ENCODE data around the gene VTI1B.
"Not testable (repeated sequence)": the region's sequence is repeated elsewhere in the genome, so short reads cannot be mapped to it uniquely, and the experiment has no call there.

Gene VTI1B

DNA sequence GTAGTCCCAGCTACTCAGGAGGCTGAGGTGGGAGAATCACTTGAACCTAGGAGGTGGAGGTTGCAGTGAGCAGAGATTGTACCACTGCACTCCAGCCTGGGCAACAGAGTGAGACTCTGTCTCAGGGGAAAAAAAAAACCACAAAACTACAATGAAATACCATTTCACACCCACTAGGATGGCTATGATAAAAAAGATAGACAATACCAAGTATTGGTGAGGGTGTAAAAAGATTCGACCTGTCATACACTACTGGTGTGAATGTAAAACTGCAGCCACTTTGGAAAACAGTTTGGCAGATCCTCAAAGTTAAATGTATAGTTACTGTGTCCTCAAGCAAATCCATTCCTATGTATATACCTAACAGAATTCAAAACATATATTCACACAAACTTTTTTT is 48.3 kb downstream of the VTI1B start:
- DNase-seq = not testable (repeated sequence)

DNA sequence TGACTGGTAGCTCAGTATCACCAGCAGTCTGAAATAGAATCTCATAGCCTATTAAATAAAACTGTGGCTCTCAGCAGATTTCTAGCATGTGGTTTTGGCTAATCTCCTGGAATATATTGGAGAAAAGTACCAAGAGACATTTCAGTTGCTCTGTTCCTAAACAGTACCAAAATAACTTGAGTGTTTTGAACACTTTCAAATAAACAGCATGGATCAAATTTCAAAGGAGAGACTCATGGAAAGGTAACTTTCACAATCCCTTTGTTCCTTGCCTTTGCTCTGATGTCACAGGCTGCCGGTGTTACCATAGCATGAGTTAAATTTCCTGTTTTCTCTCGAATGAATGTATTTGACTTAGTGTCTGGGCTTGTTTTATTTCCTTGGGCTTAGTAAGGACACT is 51.3 kb downstream of the VTI1B start:
- DNase-seq = no peak

DNA sequence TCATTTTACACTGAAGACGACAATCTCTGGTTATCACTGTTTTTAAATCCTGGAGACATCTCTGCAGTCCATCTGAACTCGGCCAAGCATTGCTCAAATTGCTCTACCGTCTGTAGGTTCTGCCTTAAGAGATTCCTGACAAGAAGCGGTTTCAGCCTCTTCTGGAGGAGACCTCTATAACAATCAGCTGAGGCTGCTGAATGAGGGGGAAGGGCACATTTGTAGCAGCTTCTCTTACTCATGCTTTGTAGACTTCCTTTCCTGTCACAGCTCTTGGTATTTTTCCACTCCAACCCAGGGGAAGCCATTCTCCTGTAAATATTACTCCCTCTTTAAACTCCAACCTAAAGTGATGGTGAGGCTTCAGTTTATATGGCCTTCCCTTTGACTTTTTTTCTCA is 51.8 kb downstream of the VTI1B start:
- peak; percentile 26 for DNase-seq

DNA sequence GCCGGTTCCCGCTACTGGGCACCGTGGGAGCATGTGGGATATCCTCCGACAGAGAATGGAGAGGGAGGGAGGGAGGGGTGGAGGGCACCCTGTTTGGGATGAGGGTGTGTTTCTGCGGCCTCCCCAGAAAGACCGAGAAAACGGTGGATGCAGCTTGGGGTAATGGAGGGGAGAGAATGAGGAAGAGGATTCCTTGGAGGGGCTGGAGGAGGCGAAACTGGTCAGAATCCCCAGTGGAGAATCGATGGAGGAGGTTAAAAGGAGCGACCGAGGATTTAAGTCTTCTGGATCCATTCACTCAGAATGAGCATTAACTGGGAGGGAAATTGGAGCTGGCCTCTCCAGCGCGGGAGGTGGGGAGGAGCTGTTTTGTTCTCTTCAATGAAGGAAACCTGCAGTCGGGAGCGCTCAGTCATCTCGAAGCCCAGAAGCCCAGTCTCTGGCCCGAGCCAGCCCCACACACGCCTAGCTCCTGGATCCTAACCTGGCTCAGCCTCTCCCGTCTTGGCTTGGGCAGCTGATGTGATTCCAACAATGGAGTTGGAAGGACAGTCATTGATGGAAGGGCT is 54.1 kb downstream of the VTI1B start:
- DNase-seq = no peak

DNA sequence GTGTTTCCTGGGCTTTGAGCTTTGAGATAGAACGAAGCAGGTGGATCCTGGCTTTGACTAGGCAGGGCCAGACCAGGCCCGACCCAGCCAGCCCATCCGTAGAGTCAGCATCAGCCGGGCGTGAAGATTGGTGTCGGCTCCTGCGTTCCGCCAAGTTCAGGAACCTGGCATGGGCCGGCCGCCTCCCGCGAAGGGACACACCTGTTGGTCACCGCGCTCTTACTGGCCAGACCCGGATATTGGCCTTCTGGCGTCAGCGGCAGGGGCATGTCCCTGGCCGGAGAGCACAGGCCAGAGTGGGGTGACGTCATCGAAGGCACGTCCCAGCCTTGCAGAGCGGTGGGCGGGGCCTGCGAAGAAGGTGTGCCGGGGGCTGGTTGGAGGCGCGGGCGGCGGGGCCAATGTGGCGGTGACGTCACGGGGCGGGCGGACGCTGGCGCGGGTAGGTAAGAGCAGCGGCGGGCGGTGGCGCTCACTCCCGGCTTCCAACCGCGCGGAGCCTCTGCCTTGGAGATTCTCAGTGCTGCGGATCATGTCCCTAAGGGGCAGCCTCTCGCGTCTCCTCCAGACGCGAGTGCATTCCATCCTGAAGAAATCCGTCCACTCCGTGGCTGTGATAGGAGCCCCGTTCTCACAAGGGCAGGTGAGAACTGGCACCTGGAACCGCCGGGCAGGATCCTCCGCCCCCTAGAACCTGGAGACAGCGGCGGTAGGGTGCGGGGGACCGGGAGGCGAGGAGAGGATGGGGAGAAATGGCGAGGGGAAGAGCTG is 54.8 kb downstream of the VTI1B start, which contains the start of gene ARG2:
Gene ARG2 (plus strand): TSS at position 475 of the 771 bp plus-strand sequence. CDS start 58 bp downstream, at position 533.
- peak; percentile 89 for DNase-seq

DNA sequence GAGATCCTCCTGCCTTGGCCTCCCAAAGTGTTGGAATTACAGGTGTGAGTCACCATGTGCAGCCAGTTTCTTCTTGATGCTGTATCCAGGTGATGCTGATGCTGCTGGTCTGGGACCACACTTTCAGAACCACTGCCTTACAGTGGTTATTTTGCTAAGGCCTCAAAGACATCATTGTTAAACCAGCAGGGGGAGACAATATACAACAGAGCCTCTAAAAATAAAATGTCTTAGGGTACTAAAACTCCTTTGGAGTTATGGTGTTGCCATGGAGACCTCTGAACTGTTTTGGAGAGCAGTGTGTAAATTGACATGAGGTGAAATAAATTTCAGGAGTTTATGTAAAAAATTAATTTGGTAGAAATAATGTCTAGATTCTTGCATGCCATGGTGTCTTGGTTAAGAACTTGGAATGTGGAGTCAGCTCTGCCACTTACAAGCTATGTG is 55.8 kb downstream of the VTI1B start:
- no peak for DNase-seq

DNA sequence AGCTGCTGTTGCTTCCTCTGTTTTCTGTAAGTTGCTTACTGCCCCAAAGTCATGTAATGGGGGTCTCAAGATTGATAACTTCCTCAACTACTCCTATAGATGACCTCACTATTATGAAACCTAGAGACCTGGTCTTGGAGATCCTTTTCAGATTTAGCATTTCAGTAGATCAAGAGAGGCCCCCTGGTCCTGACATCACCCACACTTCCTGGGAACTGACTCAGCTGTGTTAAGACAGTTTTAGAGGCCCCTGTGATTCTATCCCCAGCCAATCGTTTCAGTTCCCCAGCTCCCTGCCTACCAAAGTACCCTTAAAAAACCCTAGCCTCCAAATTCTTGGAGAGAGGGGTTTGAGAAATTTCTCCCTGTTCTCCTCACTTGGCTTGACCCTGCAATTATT is 63.9 kb downstream of the VTI1B start:
- DNase-seq = no peak

DNA sequence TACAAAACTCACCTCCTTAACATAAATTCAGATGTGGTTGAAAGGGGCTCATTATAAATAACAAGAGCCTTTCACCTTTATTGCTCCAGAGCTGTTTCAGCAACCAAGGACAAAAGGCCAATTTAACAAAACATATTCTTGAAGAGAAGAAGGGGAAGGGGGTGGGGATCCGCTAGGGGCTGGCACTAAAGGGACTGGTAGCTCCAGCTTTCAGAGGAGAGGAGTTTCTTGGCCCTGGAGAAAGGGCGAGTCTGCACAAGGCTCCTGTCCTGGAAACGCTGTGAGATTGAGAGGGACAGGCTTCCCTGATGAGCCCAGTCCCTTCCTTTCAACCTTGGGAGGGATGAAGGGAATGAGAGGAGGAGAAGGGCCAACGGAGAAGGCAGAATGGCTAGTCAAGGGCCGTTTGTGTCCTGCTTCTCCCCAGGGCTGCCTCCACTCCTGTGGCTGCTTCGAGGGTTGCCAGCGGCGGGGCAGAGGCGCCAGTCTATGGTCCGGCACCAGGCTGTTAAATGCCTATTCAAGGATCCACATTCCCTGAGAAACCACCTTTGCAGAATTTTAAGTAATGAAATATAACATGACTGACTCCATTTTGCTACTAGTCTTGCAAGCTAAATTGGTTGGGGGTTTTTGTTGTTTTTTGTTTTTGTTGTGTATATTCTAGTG is 64.7 kb downstream of the VTI1B start:
- no peak for DNase-seq

DNA sequence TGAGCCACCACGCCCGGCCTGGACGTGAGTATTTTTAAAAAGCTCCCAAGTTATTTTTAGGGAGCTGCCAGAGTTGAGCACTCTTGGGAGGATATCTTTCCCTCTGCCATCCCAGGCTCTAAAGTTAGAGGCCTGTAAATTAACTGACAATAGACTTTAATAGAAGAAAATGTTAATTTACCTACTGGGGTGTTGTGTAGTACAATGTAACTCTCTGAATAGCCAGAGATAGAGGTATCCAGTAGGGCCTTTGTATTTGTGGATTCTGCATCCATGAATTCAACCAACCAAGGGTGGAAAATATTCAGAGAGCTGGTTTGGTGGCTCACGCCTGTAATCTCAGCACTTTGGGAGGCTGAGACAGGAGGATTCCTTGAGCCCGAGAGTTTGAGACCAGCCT is 66.8 kb downstream of the VTI1B start:
- DNase-seq = no peak

DNA sequence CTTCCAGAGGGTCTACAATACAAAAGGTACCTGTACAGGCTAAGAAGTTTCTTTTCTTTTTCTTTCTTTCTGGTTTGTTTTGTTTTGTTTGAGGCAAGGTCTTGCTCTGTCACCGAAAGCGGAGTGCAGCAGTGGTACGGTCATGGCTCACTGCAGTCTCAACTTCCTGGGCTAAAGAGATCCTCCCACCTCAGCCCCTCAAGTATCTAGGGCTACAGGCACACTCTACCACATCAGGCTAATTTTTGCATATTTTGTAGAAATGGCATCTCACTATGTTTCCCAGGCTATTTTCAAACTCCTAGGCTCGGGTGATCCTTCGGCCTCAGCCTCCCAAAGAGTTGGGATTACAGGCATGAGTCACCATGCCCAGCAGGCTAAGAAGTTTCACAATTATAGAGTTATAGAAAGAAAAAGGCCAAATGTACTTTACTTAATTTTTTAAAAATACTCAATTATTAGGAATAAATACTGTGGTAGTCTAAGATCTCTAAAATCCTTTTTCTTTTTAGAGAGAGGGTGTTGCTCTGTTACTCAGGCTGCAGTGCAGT is 71.4 kb downstream of the VTI1B start:
- DNase-seq = no peak

DNA sequence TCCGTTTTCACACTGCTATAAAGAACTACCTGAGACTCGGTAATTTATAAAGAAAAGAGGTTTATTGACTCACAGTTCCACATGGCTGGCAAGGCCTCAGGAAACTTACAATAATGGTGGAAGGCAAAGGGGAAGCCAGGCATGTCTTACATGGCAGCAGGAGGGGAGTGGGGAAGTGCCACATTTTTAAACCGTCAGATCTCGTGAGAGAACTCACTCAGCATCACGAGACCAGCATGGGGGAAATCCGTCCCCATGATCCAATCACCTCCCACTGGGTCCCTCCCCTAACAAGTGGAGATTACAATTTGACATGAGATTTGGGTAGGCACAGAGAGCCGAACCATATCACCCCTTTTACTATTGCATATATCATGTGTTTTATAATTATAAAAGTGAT is 72.4 kb downstream of the VTI1B start:
- DNase-seq = no peak

DNA sequence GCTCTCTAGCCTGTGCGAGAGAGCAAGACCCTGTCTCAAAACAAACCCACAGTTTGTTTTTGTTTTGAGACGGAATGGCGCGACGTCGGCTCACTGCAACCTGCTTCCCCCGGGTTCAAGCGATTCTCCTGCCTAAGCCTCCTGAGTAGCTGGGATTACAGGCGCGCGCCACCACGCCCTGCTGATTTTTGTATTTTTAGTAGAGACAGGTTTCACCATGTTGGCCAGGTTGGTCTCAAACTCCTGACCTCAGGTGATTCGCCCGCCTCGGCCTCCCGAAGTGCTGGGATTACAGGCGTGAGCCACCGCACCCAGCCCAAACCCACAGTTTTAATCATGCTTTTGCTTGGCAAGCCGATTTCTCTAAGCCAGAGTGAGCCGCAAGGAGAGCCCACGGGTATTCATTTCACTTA is 73.9 kb downstream of the VTI1B start:
- not testable (repeated sequence) for DNase-seq

DNA sequence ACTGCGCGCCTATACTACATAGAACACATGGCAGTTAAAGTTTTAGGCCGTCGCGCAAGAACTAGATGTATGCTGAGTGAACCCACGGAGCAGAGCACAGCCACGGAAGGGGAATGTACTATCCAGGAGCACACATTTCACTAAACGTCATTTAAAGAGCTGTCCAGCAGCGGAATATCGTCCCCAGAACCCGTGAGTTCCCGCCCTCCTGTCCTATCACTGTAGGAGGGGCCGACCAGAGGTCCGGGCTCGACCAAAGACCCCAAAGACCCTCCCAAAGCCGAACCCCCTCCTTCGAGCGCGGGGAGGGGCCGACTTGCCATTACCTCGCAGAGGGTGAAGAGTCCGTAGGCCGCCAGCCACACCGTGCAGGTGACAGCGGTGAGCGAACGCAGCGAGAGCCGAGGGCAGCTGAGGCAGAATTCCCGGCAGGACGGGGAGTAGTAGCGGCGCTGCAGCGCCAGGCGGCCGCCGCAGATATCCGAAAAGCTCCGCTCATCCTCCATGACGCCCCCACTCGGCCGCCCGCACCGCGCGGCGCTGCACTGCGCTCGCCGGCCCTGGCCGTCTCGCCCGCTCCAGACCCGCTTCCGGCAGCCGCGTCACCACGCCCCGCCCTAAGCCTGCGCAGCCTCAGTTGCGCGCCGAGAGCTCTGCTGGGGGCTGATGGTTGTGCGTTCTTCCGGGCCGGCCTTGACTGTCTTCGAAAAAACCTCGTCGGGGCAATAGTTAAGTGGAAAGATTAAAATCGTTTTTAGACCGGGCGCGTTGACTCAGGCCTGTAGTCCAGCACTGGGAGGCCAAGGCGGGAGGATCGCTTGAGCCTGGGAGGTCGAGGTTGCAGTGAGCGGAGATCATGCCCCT is 74.5 kb downstream of the VTI1B start, which contains the start of gene PIGH:
Gene PIGH (minus strand): TSS at position 571 of the 864 bp plus-strand sequence. CDS start 65 bp downstream, at position 506.
- DNase-seq = peak; percentile 88
